Panc1 (cell line): ENCODE measurements around the gene PLEKHN1.

ENCODE experiments used
- POLR2AphosphoS5 ChIP-seq: IDR thresholded peaks from 2 replicates; pipeline ENCODE4 v1.6.1; 2012; ENCODE audit warnings: mild to moderate bottlenecking, low read depth, low read length, moderate library complexity
- TF ChIP-seq, protein P1 (sequence below), 2 experiments: IDR thresholded peaks; 2 replicates each; pipeline ENCODE4 v1.6.1; 2011 to 2012; ENCODE audit warnings: low read depth in 2 of 2, control low read depth in 1 of 2, low read length in 1 of 2, mild to moderate bottlenecking in 1 of 2, moderate library complexity in 1 of 2; ENCODE audit not compliant: insufficient read depth in 1 of 2
- TF ChIP-seq, protein P2 (sequence below): fragments of 450-650 bp; IDR thresholded peaks from 2 replicates; pipeline ENCODE4 v1.5.1; 2017; ENCODE audit warnings: mild to moderate bottlenecking

DNA sequence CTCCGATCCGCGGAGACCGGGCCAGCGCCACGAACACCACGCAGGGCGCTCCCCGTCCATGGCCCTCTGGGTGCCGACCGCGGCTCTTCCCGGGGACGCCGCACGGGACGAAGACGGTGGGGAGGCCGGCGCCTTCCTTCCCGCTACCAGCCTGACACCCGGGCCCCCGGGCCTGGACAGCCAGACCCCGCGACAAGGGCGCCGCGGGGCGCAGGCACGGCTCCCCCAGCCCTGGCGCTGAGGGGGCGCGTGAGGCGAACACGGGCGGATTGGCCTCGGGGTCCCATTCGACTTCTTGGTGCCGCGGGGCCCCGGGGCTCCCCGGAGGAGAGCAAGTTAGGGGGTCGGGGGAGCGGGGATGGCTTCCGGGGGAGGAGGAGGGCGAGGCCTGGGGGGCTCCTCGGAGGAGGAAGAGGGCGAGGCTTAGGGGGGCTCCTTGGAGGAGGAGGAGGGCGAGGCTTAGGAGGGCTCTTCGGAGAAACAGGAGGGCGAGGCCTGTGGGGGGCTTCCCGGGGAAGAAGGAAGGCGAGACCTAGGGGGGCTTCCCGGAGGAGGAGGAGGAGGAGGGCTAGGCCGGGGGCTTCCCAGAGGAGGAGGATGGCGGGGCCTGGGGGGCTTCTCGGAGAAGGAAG, 6.4 kb upstream of the PLEKHN1 start:
- TF ChIP-seq POLR2AphosphoS5, result no peak
- TF ChIP-seq, protein P1, sequence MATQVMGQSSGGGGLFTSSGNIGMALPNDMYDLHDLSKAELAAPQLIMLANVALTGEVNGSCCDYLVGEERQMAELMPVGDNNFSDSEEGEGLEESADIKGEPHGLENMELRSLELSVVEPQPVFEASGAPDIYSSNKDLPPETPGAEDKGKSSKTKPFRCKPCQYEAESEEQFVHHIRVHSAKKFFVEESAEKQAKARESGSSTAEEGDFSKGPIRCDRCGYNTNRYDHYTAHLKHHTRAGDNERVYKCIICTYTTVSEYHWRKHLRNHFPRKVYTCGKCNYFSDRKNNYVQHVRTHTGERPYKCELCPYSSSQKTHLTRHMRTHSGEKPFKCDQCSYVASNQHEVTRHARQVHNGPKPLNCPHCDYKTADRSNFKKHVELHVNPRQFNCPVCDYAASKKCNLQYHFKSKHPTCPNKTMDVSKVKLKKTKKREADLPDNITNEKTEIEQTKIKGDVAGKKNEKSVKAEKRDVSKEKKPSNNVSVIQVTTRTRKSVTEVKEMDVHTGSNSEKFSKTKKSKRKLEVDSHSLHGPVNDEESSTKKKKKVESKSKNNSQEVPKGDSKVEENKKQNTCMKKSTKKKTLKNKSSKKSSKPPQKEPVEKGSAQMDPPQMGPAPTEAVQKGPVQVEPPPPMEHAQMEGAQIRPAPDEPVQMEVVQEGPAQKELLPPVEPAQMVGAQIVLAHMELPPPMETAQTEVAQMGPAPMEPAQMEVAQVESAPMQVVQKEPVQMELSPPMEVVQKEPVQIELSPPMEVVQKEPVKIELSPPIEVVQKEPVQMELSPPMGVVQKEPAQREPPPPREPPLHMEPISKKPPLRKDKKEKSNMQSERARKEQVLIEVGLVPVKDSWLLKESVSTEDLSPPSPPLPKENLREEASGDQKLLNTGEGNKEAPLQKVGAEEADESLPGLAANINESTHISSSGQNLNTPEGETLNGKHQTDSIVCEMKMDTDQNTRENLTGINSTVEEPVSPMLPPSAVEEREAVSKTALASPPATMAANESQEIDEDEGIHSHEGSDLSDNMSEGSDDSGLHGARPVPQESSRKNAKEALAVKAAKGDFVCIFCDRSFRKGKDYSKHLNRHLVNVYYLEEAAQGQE (IDR thresholded peaks at IDR 0.05; ENCODE audit: insufficient read depth in 1 of 2, low read depth in 2 of 2, low read length in 1 of 2), result no peak
- TF ChIP-seq, protein P2, sequence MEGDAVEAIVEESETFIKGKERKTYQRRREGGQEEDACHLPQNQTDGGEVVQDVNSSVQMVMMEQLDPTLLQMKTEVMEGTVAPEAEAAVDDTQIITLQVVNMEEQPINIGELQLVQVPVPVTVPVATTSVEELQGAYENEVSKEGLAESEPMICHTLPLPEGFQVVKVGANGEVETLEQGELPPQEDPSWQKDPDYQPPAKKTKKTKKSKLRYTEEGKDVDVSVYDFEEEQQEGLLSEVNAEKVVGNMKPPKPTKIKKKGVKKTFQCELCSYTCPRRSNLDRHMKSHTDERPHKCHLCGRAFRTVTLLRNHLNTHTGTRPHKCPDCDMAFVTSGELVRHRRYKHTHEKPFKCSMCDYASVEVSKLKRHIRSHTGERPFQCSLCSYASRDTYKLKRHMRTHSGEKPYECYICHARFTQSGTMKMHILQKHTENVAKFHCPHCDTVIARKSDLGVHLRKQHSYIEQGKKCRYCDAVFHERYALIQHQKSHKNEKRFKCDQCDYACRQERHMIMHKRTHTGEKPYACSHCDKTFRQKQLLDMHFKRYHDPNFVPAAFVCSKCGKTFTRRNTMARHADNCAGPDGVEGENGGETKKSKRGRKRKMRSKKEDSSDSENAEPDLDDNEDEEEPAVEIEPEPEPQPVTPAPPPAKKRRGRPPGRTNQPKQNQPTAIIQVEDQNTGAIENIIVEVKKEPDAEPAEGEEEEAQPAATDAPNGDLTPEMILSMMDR, result no peak
